ENCODE measurements around the gene PDZD7.
A peak's percentile ranks its signal among the peaks of the same experiment; 100 is the strongest.

The PDZD7 gene

GRCh38 chr10:101005361-101005760 lies 25.6 kb downstream of the PDZD7 start:
- Mint-ChIP-seq H3K4me3 (no peak overlapping the region), H3K27me3 (peaks cover 8% of the 10 kb centered on the region), H3K36me3 (peaks cover 5% of the 10 kb centered on the region), H3K4me1 (peaks cover 6% of the 10 kb centered on the region), H3K9me3 (no peaks in the 10 kb centered on the region), H3K27ac (no peak overlapping the region)
- DNase-seq = no peak
- CTCF ChIA-PET = interaction anchor here (12.0 kb wide), 1 partner anchor 12 kb away, joined by 169 read pairs; no protein-coding TSS in a partner anchor

GRCh38 chr10:101003639-101004206 lies 27.2 kb downstream of the PDZD7 start:
- H3K9me3 Mint-ChIP-seq = no peaks in the 10 kb centered on the region
- no peak overlapping the region for H3K4me3 Mint-ChIP-seq
- DNase-seq = no peak
- CTCF ChIA-PET = interaction anchor here (12.0 kb wide), 1 partner anchor 13 kb away, joined by 169 read pairs; no protein-coding TSS in a partner anchor
- H3K27me3 Mint-ChIP-seq = peaks cover 8% of the 10 kb centered on the region
- peaks cover 9% of the 10 kb centered on the region for H3K4me1 Mint-ChIP-seq
- H3K27ac Mint-ChIP-seq = no peak overlapping the region
- H3K36me3 Mint-ChIP-seq = peaks cover 5% of the 10 kb centered on the region

GRCh38 chr10:101002456-101002855 lies 28.5 kb downstream of the PDZD7 start:
- H3K4me3 Mint-ChIP-seq = no peak overlapping the region
- no peaks in the 10 kb centered on the region for H3K9me3 Mint-ChIP-seq
- H3K27me3 Mint-ChIP-seq = peaks cover 8% of the 10 kb centered on the region
- DNase-seq = no peak
- peaks cover 17% of the 10 kb centered on the region for H3K4me1 Mint-ChIP-seq
- H3K36me3 Mint-ChIP-seq = peaks cover 5% of the 10 kb centered on the region
- CTCF ChIA-PET = interaction anchor here (1.2 to 12.0 kb wide), 2 partner anchors 10 to 14 kb away, joined by 4 to 169 read pairs; no protein-coding TSS in a partner anchor
- H3K27ac Mint-ChIP-seq = no peak overlapping the region

- Mint-ChIP-seq H3K4me1 (peaks cover 20% of the 10 kb centered on the region), H3K27ac (no peak overlapping the region), H3K9me3 (no peaks in the 10 kb centered on the region), H3K27me3 (peaks cover 8% of the 10 kb centered on the region), H3K36me3 (peaks cover 5% of the 10 kb centered on the region), H3K4me3 (no peak overlapping the region)
- CTCF ChIA-PET = interaction anchor here (12.0 kb wide), 1 partner anchor 15 kb away, joined by 169 read pairs; no protein-coding TSS in a partner anchor
- DNase-seq = no peak
Observed at GRCh38 chr10:101001659-101002035, 29.3 kb downstream of the PDZD7 start.

GRCh38 chr10:101000915-101001658 lies 29.8 kb downstream of the PDZD7 start:
- Mint-ChIP-seq H3K4me3 (peak overlapping the region; percentile 64), H3K27me3 (peaks cover 8% of the 10 kb centered on the region), H3K27ac (peak overlapping the region; percentile 8), H3K4me1 (peaks cover 26% of the 10 kb centered on the region), H3K9me3 (no peaks in the 10 kb centered on the region), H3K36me3 (peaks cover 5% of the 10 kb centered on the region)
- DNase-seq = no peak
- CTCF ChIA-PET = interaction anchor here (12.0 kb wide), 1 partner anchor 16 kb away, joined by 169 read pairs; no protein-coding TSS in a partner anchor

- peak overlapping the region; percentile 67 for H3K4me3 Mint-ChIP-seq
- CTCF ChIA-PET = interaction anchor here (1.9 to 12.0 kb wide), 2 partner anchors 12 to 17 kb away, joined by 6 to 169 read pairs; no protein-coding TSS in a partner anchor
- peaks cover 8% of the 10 kb centered on the region for H3K27me3 Mint-ChIP-seq
- H3K4me1 Mint-ChIP-seq = peaks cover 27% of the 10 kb centered on the region
- DNase-seq = no peak
- H3K27ac Mint-ChIP-seq = no peak overlapping the region
- H3K9me3 Mint-ChIP-seq = no peaks in the 10 kb centered on the region
- H3K36me3 Mint-ChIP-seq = peaks cover 5% of the 10 kb centered on the region
Observed at GRCh38 chr10:101000127-101000914, 30.6 kb downstream of the PDZD7 start.

GRCh38 chr10:100999742-101000126 lies 31.2 kb downstream of the PDZD7 start, which contains the start of gene LZTS2:
Gene LZTS2 (plus strand): TSS chr10:100999808. CDS start chr10:101002539, 2,731 bp downstream.
- peaks cover 8% of the 10 kb centered on the region for H3K27me3 Mint-ChIP-seq
- peak within 1 kb of the TSS; percentile 84 for H3K4me3 Mint-ChIP-seq
- peaks cover 4% of the 10 kb centered on the region for H3K36me3 Mint-ChIP-seq
- peaks cover 29% of the 10 kb centered on the region for H3K4me1 Mint-ChIP-seq
- CTCF ChIA-PET = interaction anchor here (1.0 to 12.0 kb wide), 3 partner anchors 12 to 35 kb away, joined by 3 to 169 read pairs (median 6); no protein-coding TSS in a partner anchor
- no peak for DNase-seq
- peak within 1 kb of the TSS; percentile 89 for H3K27ac Mint-ChIP-seq
- no peaks in the 10 kb centered on the region for H3K9me3 Mint-ChIP-seq

GRCh38 chr10:100998991-100999741 lies 31.8 kb downstream of the PDZD7 start:
- H3K27me3 Mint-ChIP-seq = peaks cover 8% of the 10 kb centered on the region
- H3K9me3 Mint-ChIP-seq = no peaks in the 10 kb centered on the region
- peaks cover 9% of the 10 kb centered on the region for H3K36me3 Mint-ChIP-seq
- peak; percentile 82 for DNase-seq
- CTCF ChIA-PET = interaction anchor here (1.0 to 12.0 kb wide), 5 partner anchors 12 to 36 kb away, joined by 3 to 169 read pairs (median 13); partner anchors contain the start of genes MRPL43, PDZD7, SFXN3 and TWNK
- H3K4me1 Mint-ChIP-seq = peaks cover 29% of the 10 kb centered on the region
- H3K4me3 Mint-ChIP-seq = peak overlapping the region; percentile 84
- H3K27ac Mint-ChIP-seq = peak overlapping the region; percentile 89

- H3K9me3 Mint-ChIP-seq = no peaks in the 10 kb centered on the region
- peak; percentile 74 for DNase-seq
- H3K4me1 Mint-ChIP-seq = peaks cover 29% of the 10 kb centered on the region
- H3K4me3 Mint-ChIP-seq = peak overlapping the region; percentile 84
- CTCF ChIA-PET = interaction anchor here (0.6 to 12.0 kb wide), 19 partner anchors 11 to 488 kb away, joined by 3 to 169 read pairs (median 4); partner anchors contain the start of genes HIF1AN, MRPL43, PDZD7 and SEMA4G
- H3K36me3 Mint-ChIP-seq = peaks cover 13% of the 10 kb centered on the region
- peaks cover 8% of the 10 kb centered on the region for H3K27me3 Mint-ChIP-seq
- peak overlapping the region; percentile 89 for H3K27ac Mint-ChIP-seq
Observed at GRCh38 chr10:100998183-100998990, 32.5 kb downstream of the PDZD7 start.

- CTCF ChIA-PET = interaction anchor here (0.6 to 12.0 kb wide), 24 partner anchors 9 to 487 kb away, joined by 3 to 169 read pairs (median 4); partner anchors contain the start of genes HIF1AN, MRPL43, PDZD7 and SEMA4G
- peak overlapping the region; percentile 84 for H3K4me3 Mint-ChIP-seq
- DNase-seq = peak; percentile 84
- peaks cover 29% of the 10 kb centered on the region for H3K4me1 Mint-ChIP-seq
- H3K36me3 Mint-ChIP-seq = peaks cover 18% of the 10 kb centered on the region
- H3K9me3 Mint-ChIP-seq = no peaks in the 10 kb centered on the region
- peak overlapping the region; percentile 89 for H3K27ac Mint-ChIP-seq
- H3K27me3 Mint-ChIP-seq = peaks cover 8% of the 10 kb centered on the region
Observed at GRCh38 chr10:100997360-100998182, 33.4 kb downstream of the PDZD7 start.

GRCh38 chr10:100996678-100997359 lies 34.1 kb downstream of the PDZD7 start:
- Mint-ChIP-seq H3K4me3 (peak overlapping the region; percentile 84), H3K9me3 (no peaks in the 10 kb centered on the region), H3K36me3 (peaks cover 18% of the 10 kb centered on the region), H3K27me3 (peaks cover 8% of the 10 kb centered on the region), H3K27ac (peak overlapping the region; percentile 93), H3K4me1 (peaks cover 29% of the 10 kb centered on the region)
- CTCF ChIA-PET = interaction anchor here (0.8 to 12.0 kb wide), 14 partner anchors 9 to 84 kb away, joined by 3 to 169 read pairs (median 4); partner anchors contain the start of genes MRPL43, PDZD7, SFXN3 and SLF2
- peak; percentile 68 for DNase-seq

All from activated naive CD4-positive, alpha-beta T cell treated with anti-CD3 and anti-CD28 coated beads, Interleukin-2, amount 10 ng/mL, durations not matched to agents 7 days and 5 days (primary cell).